ENCODE data around the gene HLA-DOB.

The HLA-DOB gene

DNA sequence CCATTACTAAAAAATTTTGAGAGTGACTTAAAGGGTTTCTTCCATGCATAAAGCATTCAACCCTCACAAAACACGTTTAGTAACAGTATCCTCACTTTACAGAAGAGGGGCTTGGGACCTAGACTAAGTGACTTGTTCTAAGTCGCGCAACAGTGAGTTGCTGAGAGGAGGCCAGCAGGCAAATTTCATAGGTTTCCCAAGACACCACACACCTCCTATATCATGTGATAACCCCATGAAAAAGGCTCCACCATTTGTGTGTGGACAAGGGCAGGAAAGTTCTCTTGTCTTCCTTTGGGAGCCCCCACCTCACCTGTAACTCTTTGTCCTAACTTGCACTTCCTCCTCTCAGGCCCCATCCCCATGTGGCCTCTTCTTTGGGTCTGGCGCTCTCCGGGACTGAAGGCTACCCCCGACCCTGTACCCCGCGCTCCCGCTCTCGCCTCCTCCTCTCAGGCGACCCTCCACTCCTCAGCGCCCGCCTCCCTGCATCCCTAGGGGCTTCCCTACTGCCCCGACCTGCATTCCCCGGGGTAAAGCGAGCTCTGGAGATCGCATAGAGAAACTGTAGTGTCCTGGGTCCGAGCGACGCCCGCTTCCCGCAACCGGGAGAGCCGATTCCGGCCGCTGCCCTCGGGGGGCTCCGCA is 26.7 kb upstream of the HLA-DOB start:
- DNase-seq (ENCODE audit: low read depth) = peak; percentile 6

DNA sequence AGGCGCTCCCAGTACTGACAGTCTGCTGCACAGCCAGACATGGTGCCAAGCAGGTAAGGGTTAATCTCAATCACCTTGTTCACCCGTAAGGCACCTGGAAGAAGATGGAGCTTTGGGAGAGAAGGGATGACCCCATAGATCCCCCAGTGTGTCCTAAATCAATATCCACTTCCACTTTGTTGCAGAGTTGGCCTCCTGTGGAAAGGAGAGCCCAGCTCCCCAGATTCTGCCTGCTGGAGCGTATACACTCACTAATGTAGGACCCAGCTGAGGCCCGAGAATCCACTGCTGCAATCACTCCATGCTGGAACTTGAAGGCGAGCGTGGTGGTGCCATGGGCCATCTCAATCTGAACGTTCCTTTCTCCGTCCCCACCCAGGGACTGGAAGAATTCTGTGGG is 25.9 kb upstream of the HLA-DOB start:
- DNase-seq (ENCODE audit: low read depth) = no peak

DNA sequence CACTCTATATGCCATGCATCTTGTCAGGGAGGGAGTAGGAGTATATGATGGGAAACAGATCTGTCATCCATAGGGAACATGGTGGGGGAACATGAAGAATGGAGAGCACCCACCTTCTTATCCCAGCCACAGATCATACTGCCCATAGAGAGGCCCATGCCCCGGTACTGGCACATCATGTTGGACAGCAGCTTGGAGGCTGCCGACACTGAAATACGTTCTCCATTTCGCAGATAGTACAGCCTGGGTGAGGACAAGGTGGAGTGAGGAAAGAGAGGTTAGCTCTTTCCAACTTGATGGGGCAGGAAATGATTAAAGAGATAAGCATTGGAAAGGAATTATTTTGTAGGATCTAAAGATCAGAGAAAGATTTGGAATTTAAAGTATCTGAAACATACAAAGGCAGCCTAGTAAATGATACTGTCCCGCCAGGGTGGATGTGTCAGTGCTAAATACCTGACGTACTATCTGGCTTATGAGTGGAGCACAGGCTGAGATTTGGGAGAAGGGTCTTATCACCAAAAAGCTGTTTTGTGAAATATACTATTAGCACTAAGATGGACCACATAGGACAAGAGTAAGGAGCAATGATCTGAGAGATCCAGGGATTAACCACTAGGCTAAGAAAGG is 25.3 kb upstream of the HLA-DOB start:
- DNase-seq (ENCODE audit: low read depth) = no peak

DNA sequence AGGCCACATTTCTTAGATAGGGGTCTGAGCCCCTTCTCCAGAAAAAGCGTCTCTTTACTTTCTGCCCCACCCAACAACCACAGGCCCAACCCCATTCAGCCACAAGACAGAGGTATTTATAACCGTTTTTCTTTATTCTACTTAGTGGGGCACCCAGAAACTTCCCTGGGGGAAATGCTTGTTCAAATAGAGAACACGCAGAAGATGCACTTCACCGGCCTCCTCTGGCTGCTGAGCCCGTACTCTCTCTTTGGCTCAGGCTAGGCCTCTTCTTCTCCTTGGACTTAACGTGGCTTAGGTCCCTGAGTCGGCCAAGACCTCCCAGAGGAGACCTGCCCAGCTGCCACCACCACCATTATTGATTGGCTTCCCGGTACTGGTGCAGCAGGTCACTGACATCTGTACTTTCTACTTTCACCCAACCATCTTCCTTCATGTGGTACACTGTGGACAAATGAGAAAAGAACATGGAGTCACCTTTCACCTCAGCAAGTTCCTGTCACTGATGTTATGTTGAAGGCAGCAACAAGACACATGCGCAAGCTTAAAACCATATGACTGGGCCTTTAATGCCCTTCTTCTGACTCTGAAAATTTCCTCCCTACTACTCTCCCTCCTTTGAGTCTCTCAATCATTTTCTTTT is 23.9 kb upstream of the HLA-DOB start:
- no peak for DNase-seq (ENCODE audit: low read depth)

DNA sequence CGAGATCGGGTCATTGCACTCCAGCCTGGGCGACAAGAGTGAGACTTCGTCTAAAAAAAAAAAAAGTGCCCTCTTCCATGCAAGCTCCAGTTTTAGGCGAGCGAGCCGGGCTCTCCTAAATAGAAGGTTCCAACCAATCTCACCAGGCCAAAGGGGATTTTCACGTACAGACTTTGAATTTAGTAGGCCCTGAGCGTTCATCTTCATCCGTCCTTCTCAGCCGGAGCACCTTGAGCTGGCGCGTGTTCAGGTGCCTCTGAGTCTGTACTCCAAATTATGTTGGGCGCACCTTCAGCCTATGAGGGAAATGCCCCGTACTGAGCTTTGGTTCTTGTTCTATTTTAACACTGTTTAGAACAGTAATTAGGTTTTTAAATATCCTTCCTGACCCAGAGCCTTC is 22.6 kb upstream of the HLA-DOB start:
- DNase-seq (ENCODE audit: low read depth) = no peak

DNA sequence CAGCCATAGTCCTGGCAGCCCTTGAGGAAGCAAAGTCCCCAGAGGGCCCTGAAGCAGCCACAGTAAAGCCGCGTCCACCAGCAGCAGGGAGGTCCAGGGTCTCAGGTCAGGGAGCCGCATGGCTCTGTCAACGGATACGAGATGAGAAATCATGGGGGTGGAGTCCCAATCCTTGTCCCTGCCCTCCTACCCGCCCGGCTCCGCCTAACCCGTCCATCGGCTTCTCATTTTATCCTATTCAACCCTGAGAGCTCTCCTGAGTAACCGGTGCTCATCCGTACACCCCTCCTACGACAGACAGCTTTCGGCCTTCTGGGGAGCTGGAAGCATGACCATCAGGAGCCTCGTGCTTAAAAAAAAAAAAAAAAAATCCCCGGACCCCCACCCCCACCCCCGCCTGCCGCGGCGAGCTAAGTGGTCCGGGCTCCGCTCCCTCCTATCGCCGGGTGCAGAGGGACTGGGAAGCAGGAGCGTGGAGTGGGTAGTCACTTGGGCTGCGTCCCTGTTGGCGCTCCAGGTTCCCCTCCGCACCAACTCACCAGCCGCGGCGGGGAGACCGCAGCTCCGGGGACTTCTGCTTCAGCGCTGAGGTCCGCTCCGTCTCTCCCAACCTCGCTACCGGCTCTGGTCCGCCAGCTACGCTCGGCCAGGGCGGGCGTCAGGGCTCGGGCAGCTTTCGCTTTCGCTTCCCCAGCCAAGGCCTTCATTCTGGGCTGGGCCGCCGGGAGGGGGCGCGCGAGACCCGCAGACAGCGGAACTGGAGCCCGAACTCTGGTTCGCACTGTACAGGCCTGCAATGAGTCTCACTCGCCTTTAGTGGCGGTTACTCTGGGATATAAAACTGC is 21.5 kb upstream of the HLA-DOB start, which contains the start of gene TAP2:
TAP2 (minus strand) TSS at position 626 of the 845 bp plus-strand sequence; CDS start at position 120, 506 bp downstream.
- peak; percentile 88 for DNase-seq (ENCODE audit: low read depth)

DNA sequence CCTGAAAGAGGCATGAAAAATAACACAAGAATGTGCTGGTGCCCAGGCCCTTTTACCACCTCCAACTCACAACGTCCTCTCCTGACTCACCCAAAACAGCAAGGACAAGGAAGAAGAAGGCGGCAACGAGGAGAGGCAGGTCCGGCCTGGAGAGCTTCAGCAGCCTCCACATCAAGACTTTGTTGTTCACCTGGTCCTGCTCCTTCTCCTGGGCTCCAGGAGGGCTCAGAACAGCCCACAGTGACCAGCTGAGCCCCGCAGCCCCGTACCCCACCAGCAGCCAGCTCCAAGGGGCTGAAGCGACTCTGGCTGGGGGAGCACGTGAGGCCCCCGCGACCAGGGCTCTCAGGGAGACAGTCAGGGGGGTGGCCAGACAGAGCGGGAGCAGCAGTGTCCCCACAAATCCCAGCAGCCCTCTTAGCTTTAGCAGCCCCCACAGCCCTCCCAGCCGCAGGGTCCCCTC is 20.9 kb upstream of the HLA-DOB start:
- DNase-seq (ENCODE audit: low read depth) = no peak

DNA sequence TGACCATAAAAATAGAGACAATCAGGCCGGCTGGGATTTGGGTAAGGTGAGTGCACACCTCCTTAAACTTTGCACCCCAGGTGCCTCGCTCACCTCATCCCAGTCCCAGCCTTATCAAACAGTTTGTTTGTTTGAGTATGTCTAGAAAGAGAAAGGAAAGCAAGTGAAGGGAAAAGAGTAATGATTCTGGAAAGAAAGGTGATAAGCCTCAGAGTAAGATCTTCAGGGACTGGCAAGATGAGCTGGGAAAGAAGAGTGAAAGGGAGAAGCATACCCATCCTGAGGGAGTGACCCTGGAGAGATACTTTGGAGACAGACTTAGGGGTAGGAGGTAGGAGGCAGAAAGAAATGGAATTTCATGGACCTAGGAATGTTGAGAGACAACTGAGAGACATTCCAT is 20.1 kb upstream of the HLA-DOB start:
- DNase-seq (ENCODE audit: low read depth) = no peak

DNA sequence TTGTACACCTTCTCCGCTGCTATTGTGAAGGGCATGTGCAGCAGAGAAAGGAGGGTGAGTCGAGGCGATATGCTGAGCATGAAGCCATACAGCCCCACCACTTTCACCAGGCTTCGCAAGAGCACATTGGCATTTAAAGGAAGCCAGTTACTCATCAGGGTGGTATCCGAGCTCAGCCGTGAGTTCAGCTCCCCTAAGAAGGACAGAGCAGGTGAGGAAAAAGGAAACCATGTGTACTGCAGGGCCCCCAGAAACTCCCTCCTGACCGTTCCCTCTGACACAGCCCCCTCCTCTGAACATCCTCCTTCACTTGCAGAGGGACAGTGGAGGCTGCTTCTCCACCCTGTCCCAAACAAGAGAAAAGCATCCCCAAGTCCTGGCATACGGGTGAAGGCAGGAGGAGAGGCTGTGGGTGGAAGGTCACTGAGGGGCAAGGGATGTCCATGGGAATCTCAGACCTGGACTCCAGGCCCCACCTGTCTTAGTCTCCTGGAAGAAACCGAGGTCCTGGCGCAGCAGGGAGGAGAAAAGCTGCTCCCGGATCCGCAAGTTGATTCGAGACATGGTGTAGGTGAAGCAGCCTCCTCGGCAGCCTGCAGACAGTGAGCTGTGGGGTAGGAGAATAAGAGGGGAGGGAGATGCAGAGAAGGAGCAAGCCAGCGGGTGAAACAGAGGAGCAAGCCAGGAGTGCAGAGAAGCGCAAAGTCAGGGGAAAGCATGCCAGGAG is 18.5 kb upstream of the HLA-DOB start:
- DNase-seq (ENCODE audit: low read depth) = no peak

DNA sequence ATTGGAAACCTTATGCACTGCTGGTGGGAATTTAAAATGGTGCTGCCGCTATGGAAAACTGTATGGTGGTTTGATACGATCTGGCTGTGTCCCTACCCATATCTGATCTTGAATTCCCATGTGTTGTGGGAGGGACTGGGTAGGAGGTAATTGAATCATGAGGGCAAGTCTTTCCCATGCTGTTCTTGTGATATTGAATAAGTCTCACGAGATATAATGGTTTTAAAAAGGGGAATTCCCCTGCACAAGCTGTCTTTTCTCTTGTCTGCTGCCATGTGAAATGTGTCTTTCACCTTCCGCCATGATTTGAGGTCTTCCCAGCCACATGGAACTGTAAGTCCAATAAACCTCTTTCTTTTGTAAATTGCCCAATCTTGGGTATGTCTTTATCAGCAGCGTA is 16.9 kb upstream of the HLA-DOB start:
- DNase-seq (ENCODE audit: low read depth) = no peak

DNA sequence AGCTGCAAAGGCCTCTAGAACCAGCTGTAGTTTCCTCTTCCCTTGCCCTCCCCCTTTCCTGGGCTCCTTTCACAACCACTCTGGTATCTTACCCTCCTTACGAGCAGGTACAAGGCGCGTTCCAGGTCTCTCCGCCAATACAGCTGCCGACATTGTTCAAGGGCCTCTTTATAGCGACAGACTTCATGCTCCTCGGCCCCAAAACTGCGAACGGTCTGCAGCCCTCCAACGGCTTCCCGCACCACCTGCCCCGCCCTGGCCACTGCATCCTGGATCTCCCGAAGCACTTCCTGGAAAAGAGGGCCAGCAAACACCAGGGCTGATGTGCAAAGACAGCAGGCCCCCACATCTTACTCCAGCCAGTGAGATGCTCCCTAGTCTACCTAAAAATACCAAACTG is 15.7 kb upstream of the HLA-DOB start:
- DNase-seq (ENCODE audit: low read depth) = no peak

DNA sequence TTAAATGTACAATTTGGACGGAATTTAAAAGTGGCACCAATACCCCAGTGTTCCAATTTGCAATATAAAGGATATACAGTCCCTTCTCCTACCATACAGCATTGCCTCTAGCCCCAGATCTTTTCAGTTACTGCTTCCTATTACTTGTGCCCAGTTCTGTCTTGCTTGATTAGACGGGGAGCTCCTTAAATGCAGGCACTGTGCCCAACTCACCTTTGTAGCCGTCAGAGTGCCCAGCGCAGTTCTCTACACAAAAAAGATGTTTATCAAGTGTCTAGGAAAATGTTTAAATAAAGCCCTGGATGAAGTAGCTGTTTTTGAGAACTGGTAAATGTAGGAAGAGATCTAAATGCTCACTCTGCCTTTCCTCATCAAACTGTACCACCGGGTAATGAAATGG is 14.1 kb upstream of the HLA-DOB start:
- no peak for DNase-seq (ENCODE audit: low read depth)

DNA sequence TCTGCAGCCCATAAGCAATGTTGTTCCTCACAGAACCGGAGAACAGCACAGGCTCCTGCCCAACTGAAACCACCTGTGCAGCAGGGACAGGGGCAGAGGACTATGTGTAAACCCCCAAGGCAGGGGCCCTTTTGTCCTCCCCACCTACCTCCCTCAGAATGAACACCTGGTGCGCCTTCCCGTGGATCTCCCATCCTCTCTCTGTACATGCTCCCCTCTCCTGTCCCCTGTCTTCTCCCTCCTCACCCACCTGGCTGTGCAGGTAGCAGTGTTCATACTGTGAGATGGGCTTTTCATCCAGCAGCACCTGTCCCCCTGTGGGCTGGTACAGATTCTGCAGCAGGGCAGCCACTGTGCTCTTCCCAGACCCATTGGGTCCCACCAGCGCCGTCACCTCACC is 13.2 kb upstream of the HLA-DOB start:
- no peak for DNase-seq (ENCODE audit: low read depth)

DNA sequence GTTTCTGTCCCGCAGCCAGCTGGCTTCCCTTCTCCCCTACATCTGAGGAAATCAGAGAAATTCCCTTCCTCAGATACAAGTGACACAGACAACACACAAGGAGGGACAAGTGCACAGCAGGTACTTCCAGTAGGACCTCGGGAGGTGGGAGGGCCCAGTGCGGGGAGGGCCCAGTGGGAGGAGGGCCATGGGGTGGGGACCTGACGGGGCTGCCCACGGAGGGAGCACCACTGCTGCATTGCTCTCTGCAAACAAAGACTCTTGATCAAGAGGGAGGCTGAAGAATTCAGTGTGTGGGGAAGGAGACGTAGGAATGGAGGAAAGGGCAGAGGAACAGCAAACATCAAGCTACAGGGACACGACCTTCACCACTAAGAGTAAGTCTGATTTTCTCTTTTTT is 12.7 kb upstream of the HLA-DOB start:
- DNase-seq (ENCODE audit: low read depth) = no peak

DNA sequence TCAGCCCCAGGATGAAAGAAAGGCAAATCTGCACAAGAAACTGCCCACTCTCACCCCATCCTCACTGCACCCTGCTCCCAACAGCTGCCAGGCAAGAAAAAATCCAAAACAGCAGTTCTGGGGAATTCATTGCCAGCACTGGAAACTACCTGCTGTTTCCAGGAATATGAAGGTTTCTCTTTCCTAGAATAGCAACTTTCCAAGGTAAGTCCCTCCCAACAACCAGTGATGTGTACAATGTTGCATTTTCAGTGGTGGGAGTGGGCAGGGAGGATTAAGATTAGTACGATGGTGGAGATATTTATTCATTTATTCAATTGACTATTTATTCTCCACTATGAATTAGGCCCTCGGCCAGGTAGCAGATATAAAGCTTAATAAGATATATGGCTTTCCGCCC is 10.2 kb upstream of the HLA-DOB start:
- no peak for DNase-seq (ENCODE audit: low read depth)

DNA sequence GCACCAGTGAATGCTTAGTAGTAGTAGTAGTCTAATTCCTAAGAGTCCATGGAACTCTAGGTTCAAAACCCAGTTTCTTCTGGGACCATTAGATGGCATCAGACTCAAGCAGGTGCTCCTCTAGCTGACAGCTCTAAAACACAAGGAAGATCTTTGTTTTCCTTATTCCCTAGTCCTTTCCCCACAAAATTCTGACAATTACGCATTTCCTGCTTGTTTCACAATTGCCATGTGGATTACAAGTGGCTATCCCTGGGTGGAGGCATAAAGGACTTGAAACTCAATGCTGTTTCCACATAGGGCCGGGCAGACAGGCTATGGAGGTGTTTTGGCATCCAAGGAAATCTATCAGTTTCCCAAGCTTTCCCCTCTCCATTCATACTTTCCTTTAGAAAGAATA is 9.2 kb upstream of the HLA-DOB start:
- peak; percentile 74 for DNase-seq (ENCODE audit: low read depth)

DNA sequence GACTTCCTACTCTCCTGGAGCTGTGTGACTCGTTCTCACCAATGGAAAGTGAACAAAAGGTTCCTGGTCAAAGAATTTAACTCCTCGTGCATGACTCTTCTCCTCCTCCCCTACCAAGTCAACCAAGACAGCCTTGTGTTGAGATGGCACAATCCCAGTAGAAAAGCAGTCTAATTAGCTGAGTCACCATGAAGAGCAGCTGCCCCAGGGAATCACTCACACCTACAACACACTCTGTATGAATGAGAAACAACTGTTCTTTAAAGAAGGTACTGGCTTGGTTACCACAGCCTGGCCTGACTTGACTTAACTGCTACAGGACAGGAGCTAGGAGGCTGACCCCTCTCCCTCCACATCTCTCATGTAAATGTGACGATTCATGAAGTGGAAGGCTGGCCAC is 2.9 kb upstream of the HLA-DOB start:
- peak; percentile 69 for DNase-seq (ENCODE audit: low read depth)

DNA sequence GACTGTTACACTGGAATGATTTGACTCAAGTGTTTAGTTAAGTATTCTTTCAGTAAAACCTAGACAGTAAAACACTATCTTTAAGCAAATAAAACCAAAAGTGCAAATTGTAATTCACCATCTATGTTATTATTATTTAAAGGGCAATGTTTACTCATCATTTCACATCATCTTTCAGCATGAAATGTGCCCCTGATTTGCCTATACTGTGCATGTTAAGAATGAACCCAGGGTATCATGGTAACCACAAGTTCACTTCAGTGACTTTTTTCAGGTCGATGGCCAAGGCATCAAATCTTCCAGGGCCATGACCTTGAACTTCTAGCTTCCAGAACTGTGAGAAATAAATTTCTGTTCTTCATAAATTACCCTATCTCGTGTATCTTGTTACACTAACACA is 2.1 kb upstream of the HLA-DOB start:
- DNase-seq (ENCODE audit: low read depth) = no peak

DNA sequence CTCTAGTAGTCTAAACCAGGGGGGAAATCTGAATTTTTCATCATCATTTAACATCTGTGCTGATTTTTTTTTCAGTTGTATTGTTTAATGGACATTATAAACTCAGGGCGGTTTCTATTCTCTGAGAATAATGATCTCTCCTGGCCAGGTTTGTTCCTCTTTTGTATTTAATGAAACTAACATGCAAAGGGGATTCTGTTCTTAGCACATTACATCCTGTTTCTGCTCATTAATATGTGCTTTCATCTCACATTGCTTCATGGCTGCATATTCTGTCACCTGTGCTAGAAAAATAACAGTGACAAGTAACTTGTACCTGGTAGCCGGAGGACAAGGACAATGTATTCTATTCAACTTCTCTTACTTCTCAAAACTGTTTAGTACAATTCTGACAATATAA is 806 bp downstream of the HLA-DOB start:
- DNase-seq (ENCODE audit: low read depth) = no peak

DNA sequence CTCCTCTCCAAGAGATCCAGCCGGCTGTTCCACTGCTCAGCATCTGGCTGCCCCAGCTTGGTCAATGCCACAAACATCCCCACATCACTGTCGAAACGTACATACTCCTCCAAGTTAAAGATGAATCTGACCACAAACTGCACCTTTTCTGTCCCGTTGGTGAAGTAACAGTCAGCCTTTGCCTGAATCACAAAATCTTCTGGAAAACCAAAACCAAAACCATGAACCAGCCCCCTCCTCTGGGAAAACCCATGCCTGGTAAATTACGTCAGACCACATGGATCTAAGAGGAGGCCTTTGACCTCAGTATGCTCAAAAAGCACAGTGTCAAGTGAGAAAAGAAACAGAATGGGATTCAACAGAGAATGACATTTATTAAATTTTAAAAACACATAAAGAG is 1.7 kb downstream of the HLA-DOB start:
- no peak for DNase-seq (ENCODE audit: low read depth)

DNA sequence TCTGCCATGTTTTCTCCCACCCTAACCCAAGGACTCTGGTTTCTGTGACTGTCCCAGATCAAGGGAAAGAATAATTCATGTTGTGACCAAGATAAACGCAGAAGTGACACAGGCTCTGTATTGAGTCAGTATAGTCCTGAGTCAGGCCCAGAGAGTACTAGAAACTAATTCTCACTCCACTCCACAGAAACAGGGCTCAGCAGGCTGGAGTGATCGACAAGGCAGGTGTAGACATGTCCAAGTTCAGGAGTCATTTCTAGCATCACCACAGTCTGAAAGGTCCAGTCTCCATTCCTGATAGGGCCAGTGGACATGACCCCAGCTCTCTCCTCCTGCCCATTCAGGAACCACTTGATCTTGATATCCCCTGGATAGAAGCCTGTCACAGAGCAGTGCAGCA is 2.7 kb downstream of the HLA-DOB start:
- DNase-seq (ENCODE audit: low read depth) = no peak

DNA sequence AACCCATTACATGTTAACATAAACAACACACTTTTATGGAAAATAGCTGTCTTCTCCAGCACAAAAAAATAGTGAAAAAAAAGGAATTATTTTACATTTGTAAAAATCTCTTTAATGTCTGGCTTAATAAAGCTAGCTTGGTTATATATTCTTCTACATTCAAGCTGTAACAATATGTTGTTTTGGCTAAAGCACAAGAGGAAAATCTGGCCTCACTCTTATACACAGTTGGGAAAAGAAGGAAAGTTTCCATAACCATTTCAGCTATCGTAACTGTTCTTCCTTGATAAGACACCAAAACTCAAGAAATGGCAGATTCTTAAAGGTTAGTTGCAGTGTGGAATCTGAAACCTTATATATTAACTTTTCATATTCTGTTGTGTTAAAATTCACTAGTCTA is 7.6 kb downstream of the HLA-DOB start:
- DNase-seq (ENCODE audit: low read depth) = no peak

Data from fibroblast of gingiva (primary cell).